A673 (cell line): ENCODE measurements around the gene C12orf42. TPM values are rescaled to one million over a fixed set of nuclear protein-coding genes. Genes with fewer than 3 reads are reported as not detected.
"Not testable (repeated sequence)": the region's sequence is repeated elsewhere in the genome, so short reads cannot be mapped to it uniquely, and the experiment has no call there.

Experiments used
- BruUV-seq: library from RNA; stranded (reverse); fragments of 400-500 nt; replicated peaks from 2 replicates; lab custom pipeline; 2021; lab: Mats Ljungman, UMichigan
- CTCF ChIA-PET: fragments of 300-600 bp; sonication (Branson Sonifier 250); formaldehyde crosslinking; loops from one replicate; lab custom pipeline; 2022; ENCODE audit warnings: antibody characterized with exemption; lab: Charles Lee
- POLR2A ChIA-PET: fragments of 300-600 bp; sonication (Branson Sonifier 250); formaldehyde crosslinking; loops from one replicate; lab custom pipeline; 2022; ENCODE audit warnings: antibody characterized with exemption; ENCODE audit not compliant: low non-redundant PET; lab: Charles Lee
- DNase-seq: peaks from one replicate; pipeline ENCODE4 v3.0.0-alpha.2; 2015; ENCODE audit warnings: low spot score
- H3K27ac ChIP-seq: fragments of 200-600 bp; sonication (generic); 2 replicates; pipeline ENCODE4 v1.5.1; 2016; ENCODE audit warnings: mixed run types, low read depth, mild to moderate bottlenecking, mixed read lengths, antibody characterized with exemption, low read length; ENCODE audit not compliant: poor library complexity, severe bottlenecking
- H3K27me3 ChIP-seq: fragments of 200-600 bp; sonication (generic); replicated peaks from 2 replicates; pipeline ENCODE4 v1.6.1; 2017; ENCODE audit warnings: mixed run types, low read depth, mild to moderate bottlenecking, mixed read lengths, antibody characterized with exemption, low read length; ENCODE audit not compliant: insufficient read depth, poor library complexity
- H3K36me3 ChIP-seq: fragments of 200-600 bp; sonication (generic); 2 replicates; pipeline ENCODE4 v1.6.1; 2016; ENCODE audit warnings: mixed run types, mild to moderate bottlenecking, mixed read lengths, antibody characterized with exemption, low read length; ENCODE audit not compliant: insufficient read depth, poor library complexity, severe bottlenecking
- H3K4me1 ChIP-seq: fragments of 200-600 bp; sonication (generic); 2 replicates; pipeline ENCODE4 v1.6.1; 2017; ENCODE audit warnings: mixed run types, mild to moderate bottlenecking, mixed read lengths, antibody characterized with exemption, low read length; ENCODE audit not compliant: insufficient read depth, poor library complexity, severe bottlenecking
- H3K4me3 ChIP-seq: fragments of 200-600 bp; sonication (generic); 2 replicates; pipeline ENCODE4 v1.5.1; 2016; ENCODE audit warnings: low read depth, mixed run types, mild to moderate bottlenecking, mixed read lengths, low read length; ENCODE audit not compliant: poor library complexity, severe bottlenecking
- H3K9me3 ChIP-seq: fragments of 200-600 bp; sonication (generic); 2 replicates; pipeline ENCODE4 v1.6.1; 2016; ENCODE audit warnings: mixed run types, low read depth, mild to moderate bottlenecking, mixed read lengths, antibody characterized with exemption, low read length; ENCODE audit not compliant: poor library complexity, severe bottlenecking
- CTCF ChIP-seq: fragments of 300-800, 200-600 bp; sonication (generic); conservative IDR thresholded peaks from 2 replicates; pipeline ENCODE4 v1.5.1; 2017; ENCODE audit warnings: low read depth, mild to moderate bottlenecking, antibody characterized with exemption, low read length, moderate library complexity, mixed read lengths
- EZH2 ChIP-seq: fragments of 200-600 bp; sonication (generic); IDR thresholded peaks from 2 replicates; pipeline ENCODE4 v1.6.1; 2017; ENCODE audit warnings: borderline replicate concordance, low read depth, mild to moderate bottlenecking, mixed read lengths, antibody characterized with exemption, low read length; ENCODE audit not compliant: poor library complexity, severe bottlenecking
- intact Hi-C: fragments of 100-400 bp; cut with micrococcal nuclease; formaldehyde crosslinking; loops from one replicate; pipeline ENCODE4 v1.10.0; 2022; ENCODE audit not compliant: unreplicated experiment
- total RNA-seq: library from RNA; stranded (reverse); gene quantifications from 2 replicates; pipeline ENCODE4 v1.2.3, GENCODE V29; 2021

The C12orf42 gene
- total RNA-seq, 1 experiment from 2014 or later: not detected

GRCh38 chr12:103431387-103431786, 64.4 kb downstream of the C12orf42 start:
- ChIA-PET CTCF (no interaction called here), POLR2A (no interaction called here)
- no peaks in the 10 kb centered on the region for H3K9me3 ChIP-seq
- DNase-seq: no peak
- intact Hi-C loops: no loop called here
- no peaks in the 10 kb centered on the region for H3K36me3 ChIP-seq
- no peak overlapping the region for H3K27ac ChIP-seq
- no peaks in the 10 kb centered on the region for H3K27me3 ChIP-seq
- BruUV-seq: no TSS peak
- no peak overlapping the region for H3K4me3 ChIP-seq
- no peaks in the 10 kb centered on the region for H3K4me1 ChIP-seq
- TF ChIP-seq EZH2 (no peak), CTCF (no peak)

- BruUV-seq, H3K27ac ChIP-seq, H3K9me3 ChIP-seq, DNase-seq, H3K4me1 ChIP-seq, H3K4me3 ChIP-seq, H3K36me3 ChIP-seq, H3K27me3 ChIP-seq, intact Hi-C loops, CTCF ChIA-PET, POLR2A ChIA-PET: not testable (repeated sequence)
These were observed 70.1 kb downstream of the C12orf42 start for GRCh38 chr12:103425674-103426073.

DNA sequence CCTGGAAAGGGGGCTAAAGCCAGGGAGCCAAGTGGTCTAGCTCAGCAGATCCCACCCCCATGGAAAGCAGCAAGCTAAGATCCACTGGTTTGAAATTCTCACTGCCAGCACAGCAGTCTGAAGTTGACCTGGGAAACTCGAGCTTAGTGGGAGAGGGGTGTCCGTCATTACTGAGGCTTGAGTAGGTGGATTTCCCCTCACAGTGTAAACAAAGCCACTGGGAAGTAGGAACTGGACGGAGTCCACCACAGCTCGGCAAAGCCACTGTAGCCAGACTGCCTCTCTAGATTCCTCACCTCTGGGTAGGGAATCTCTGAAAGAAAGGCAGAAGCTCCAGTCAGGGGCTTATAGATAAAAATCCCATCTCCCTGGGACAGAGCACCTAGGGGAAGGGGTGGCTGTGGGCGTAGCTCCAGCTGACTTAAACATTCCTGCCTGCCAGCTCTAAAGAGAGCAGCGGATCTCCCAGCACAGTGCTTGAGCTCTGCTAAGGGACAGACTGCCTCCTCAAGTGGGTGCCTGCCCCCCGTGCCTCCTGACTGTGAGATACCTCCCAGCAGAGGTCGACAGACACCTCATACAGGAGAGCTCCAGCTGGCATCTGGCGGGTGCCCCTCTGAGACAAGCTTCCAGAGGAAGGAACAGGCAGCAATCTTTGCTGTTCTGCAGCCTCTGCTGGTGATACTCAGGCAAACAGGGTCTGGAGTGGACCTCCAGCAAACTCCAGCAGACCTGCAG, 70.8 kb downstream of the C12orf42 start:
- H3K4me3 ChIP-seq, CTCF ChIA-PET, DNase-seq, H3K27ac ChIP-seq, H3K4me1 ChIP-seq, intact Hi-C loops, H3K9me3 ChIP-seq, POLR2A ChIA-PET, BruUV-seq, H3K36me3 ChIP-seq: not testable (repeated sequence)
- H3K27me3 ChIP-seq: peaks cover 13% of the 10 kb centered on the region

- CTCF ChIA-PET: no interaction called here
- Histone ChIP-seq H3K9me3 (no peaks in the 10 kb centered on the region), H3K27me3 (peaks cover 19% of the 10 kb centered on the region), H3K4me3 (no peak overlapping the region), H3K27ac (no peak overlapping the region), H3K36me3 (no peaks in the 10 kb centered on the region), H3K4me1 (no peaks in the 10 kb centered on the region)
- intact Hi-C loops: no loop called here
- DNase-seq: no peak
- no TSS peak for BruUV-seq
- POLR2A ChIA-PET: no interaction called here
- TF ChIP-seq CTCF: no peak
- TF ChIP-seq EZH2: no peak
These were observed 72.3 kb downstream of the C12orf42 start for GRCh38 chr12:103423516-103423910.
